Mesendoderm (in vitro differentiated cells): ENCODE data around the gene PPFIBP2.

Experiments used
- DNase-seq: peaks from one replicate; pipeline ENCODE4 v3.0.0; 2013
- H2AK5ac ChIP-seq: 2 replicates; pipeline ENCODE4 v1.6.1; 2013; ENCODE audit warnings: low read length, inconsistent platforms
- H2BK120ac ChIP-seq: 2 replicates; pipeline ENCODE4 v1.6.1; 2013; ENCODE audit warnings: low read depth, mild to moderate bottlenecking, low read length, moderate library complexity, mixed read lengths
- H2BK15ac ChIP-seq: replicated peaks from 2 replicates; pipeline ENCODE4 v1.6.1; 2013; ENCODE audit warnings: low read depth, mild to moderate bottlenecking, moderate library complexity
- H2BK5ac ChIP-seq: 2 replicates; pipeline ENCODE4 v1.6.1; 2013; ENCODE audit warnings: low read length, inconsistent platforms
- H3K18ac ChIP-seq: 2 replicates; pipeline ENCODE4 v1.6.1; 2013; ENCODE audit warnings: mild to moderate bottlenecking, low read length, mixed read lengths
- H3K23ac ChIP-seq: one replicate; pipeline ENCODE4 v1.6.1; 2013; ENCODE audit warnings: low read length
- H3K27ac ChIP-seq: 2 replicates; pipeline ENCODE4 v1.5.1; 2013; ENCODE audit warnings: low read depth, mild to moderate bottlenecking, inconsistent platforms, low read length, moderate library complexity
- H3K27me3 ChIP-seq: 2 replicates; pipeline ENCODE4 v1.6.1; 2013; ENCODE audit warnings: low read length, control low read depth, mild to moderate bottlenecking, inconsistent platforms; ENCODE audit not compliant: insufficient read depth, poor library complexity
- H3K36me3 ChIP-seq: 2 replicates; pipeline ENCODE4 v1.6.1; 2013; ENCODE audit warnings: low read length, inconsistent platforms; ENCODE audit not compliant: control insufficient read depth, insufficient read depth
- H3K4ac ChIP-seq: one replicate; pipeline ENCODE4 v1.6.1; 2013; ENCODE audit warnings: low read depth, mild to moderate bottlenecking, low read length, moderate library complexity
- H3K4me1 ChIP-seq: 2 replicates; pipeline ENCODE4 v1.6.1; 2013; ENCODE audit warnings: low read depth, low read length, inconsistent platforms; ENCODE audit not compliant: control insufficient read depth
- H3K4me2 ChIP-seq: 2 replicates; pipeline ENCODE4 v1.6.1; 2013; ENCODE audit warnings: low read length
- H3K4me3 ChIP-seq: 2 replicates; pipeline ENCODE4 v1.5.1; 2013; ENCODE audit warnings: mild to moderate bottlenecking, low read length
- H3K56ac ChIP-seq: one replicate; pipeline ENCODE4 v1.6.1; 2013; ENCODE audit warnings: low read length
- H3K79me1 ChIP-seq: 2 replicates; pipeline ENCODE4 v1.6.1; 2013; ENCODE audit warnings: low read length, inconsistent platforms
- H3K79me2 ChIP-seq: 2 replicates; pipeline ENCODE4 v1.6.1; 2013; ENCODE audit warnings: mild to moderate bottlenecking, low read length; ENCODE audit not compliant: control insufficient read depth, insufficient read depth
- H3K9ac ChIP-seq: 2 replicates; pipeline ENCODE4 v1.6.1; 2013; ENCODE audit warnings: low read length, inconsistent platforms
- H4K5ac ChIP-seq: one replicate; pipeline ENCODE4 v1.6.1; 2013; ENCODE audit warnings: low read length
- H4K8ac ChIP-seq: one replicate; pipeline ENCODE4 v1.6.1; 2013; ENCODE audit warnings: low read depth, mild to moderate bottlenecking, control low read depth, low read length, moderate library complexity
- WGBS: extraction: QIAGEN DNeasy Blood & Tissue Kit; methylation state at CpG from one replicate; pipeline ENCODE4 v1.1.7; 2013; ENCODE audit warnings: low lambda C conversion rate, missing lambda C conversion rate; ENCODE audit not compliant: insufficient coverage; ENCODE audit errors: extremely low coverage; 5-methylcytosine and 5-hydroxymethylcytosine counted together

The PPFIBP2 gene

DNA sequence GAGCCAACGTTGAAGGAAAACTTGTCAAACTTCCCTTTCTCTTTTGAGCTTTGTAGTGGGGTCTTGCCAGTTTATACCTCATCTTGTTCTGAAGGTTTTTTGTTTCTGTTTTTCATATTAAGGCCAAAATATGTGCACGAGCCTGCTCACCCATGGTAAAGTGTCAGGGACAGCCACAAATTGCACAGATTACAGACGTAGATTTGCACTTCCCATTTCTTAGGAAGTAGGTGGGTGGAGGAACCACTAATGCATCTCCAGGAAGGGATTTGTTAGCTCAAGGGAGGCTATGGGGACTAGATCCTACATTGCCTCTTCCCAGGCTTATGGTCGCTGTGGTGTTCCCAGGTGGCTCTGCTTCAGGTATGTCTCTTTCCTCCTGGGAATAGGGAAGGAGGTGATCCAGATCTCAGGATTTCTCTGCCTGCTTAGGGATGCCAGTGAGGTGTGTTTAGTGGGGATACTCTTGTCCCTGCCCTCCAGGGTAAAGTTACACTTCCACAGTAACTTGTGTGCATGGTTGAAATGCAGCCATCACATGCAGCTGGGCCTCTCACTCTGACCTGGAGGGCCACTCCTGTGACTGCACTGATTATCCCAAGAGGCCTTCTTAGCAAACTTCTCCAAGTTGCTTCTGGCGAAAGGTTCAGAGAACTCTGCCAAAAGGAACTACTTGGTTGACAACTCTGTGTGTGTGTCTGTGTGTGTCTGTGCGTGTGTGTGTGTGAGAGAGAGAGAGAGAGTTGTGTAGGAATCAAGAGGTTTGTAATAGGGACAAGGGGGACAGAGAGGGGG lies 9.8 kb downstream of the PPFIBP2 start:
- no peaks in the 10 kb centered on the region for H3K36me3 ChIP-seq
- no peak overlapping the region for H4K5ac ChIP-seq
- H3K4me3 ChIP-seq: no peak overlapping the region
- H4K8ac ChIP-seq: no peak overlapping the region
- H3K79me2 ChIP-seq: no peaks in the 10 kb centered on the region
- H3K27me3 ChIP-seq: no peaks in the 10 kb centered on the region
- no peak overlapping the region for H2BK15ac ChIP-seq
- DNase-seq: no peak
- H3K4ac ChIP-seq: no peak overlapping the region
- H3K56ac ChIP-seq: no peak overlapping the region
- no peak overlapping the region for H2BK5ac ChIP-seq
- no peaks in the 10 kb centered on the region for H3K4me1 ChIP-seq
- no peak overlapping the region for H2BK120ac ChIP-seq
- no peak overlapping the region for H3K23ac ChIP-seq
- no peak overlapping the region for H3K9ac ChIP-seq
- WGBS: no CpG with 5 or more reads among the region's 6 CpGs
- H3K27ac ChIP-seq: no peak overlapping the region
- H3K79me1 ChIP-seq: no peaks in the 10 kb centered on the region
- no peak overlapping the region for H3K18ac ChIP-seq
- no peak overlapping the region for H3K4me2 ChIP-seq
- no peak overlapping the region for H2AK5ac ChIP-seq

DNA sequence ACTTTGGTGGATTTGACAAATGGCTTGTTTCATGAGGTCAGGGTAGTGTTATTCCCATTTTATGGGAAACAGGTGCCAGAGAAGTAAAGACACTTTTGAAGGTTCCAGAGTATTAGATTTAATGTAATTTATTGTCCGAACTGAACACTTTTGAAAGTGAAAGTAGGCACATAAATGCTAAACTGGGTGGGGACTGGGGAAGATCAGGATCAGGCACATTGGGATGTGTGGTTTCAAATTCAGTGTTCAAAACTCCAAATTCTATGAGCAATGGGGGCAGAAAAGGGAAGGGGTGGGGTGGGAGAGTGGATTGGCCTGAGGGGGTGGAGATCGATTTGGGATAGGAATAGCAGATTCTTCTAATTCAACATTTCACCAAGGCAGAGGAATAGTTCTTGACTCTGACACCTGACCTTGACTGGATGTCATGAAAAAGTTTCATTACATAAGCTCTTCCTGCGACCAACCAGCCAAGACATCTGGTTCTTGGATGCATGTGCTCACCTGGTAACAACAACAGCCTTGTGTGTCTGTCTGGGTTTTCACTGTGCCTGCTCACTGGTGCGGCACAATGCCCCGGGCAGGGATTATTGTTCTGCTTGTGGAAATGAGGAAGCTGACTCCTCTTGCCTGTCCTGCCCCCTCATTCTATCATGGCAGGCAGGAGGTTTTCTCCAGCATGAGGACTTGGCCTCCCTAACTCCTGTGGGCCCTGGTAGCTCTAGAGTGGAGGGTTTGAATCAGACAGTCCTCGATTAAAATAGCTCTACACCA lies 10.8 kb downstream of the PPFIBP2 start:
- H2AK5ac ChIP-seq: no peak overlapping the region
- H3K4me2 ChIP-seq: no peak overlapping the region
- no CpG with 5 or more reads among the region's 6 CpGs for WGBS
- DNase-seq: no peak
- H4K8ac ChIP-seq: no peak overlapping the region
- H3K23ac ChIP-seq: no peak overlapping the region
- H3K79me1 ChIP-seq: no peaks in the 10 kb centered on the region
- no peaks in the 10 kb centered on the region for H3K4me1 ChIP-seq
- no peaks in the 10 kb centered on the region for H3K36me3 ChIP-seq
- H2BK120ac ChIP-seq: no peak overlapping the region
- no peaks in the 10 kb centered on the region for H3K79me2 ChIP-seq
- no peak overlapping the region for H3K27ac ChIP-seq
- no peak overlapping the region for H3K56ac ChIP-seq
- no peak overlapping the region for H3K18ac ChIP-seq
- H3K4me3 ChIP-seq: no peak overlapping the region
- no peak overlapping the region for H3K9ac ChIP-seq
- H4K5ac ChIP-seq: no peak overlapping the region
- no peak overlapping the region for H2BK15ac ChIP-seq
- H3K4ac ChIP-seq: no peak overlapping the region
- no peak overlapping the region for H2BK5ac ChIP-seq
- no peaks in the 10 kb centered on the region for H3K27me3 ChIP-seq

DNA sequence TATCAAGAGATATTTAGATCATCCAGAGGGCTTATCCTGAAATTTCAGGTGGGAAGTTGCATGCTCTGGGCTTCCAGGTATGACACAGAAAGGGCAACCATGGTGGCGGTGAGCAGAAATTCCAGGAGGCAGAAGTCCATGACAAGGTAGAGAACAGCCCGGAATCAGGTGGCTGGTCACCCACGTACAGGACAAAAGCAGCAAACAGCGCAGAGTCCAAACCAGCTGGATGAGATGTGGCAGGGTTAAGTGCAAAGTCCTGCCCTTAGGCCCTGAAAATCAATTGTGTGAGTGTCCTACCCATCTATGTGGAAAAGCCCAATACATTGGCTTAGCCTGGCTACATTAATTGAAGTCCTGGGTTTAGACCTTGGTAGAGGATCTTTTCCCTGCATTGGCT lies 11.6 kb downstream of the PPFIBP2 start:
- no peak overlapping the region for H4K8ac ChIP-seq
- H2BK120ac ChIP-seq: no peak overlapping the region
- H3K79me2 ChIP-seq: no peaks in the 10 kb centered on the region
- no peaks in the 10 kb centered on the region for H3K36me3 ChIP-seq
- WGBS: no CpG with 5 or more reads among the region's 4 CpGs
- no peak for DNase-seq
- no peak overlapping the region for H3K18ac ChIP-seq
- no peak overlapping the region for H3K27ac ChIP-seq
- H2AK5ac ChIP-seq: no peak overlapping the region
- no peak overlapping the region for H2BK5ac ChIP-seq
- H3K27me3 ChIP-seq: no peaks in the 10 kb centered on the region
- no peak overlapping the region for H2BK15ac ChIP-seq
- H3K23ac ChIP-seq: no peak overlapping the region
- no peak overlapping the region for H3K4me2 ChIP-seq
- H3K9ac ChIP-seq: no peak overlapping the region
- H3K4me3 ChIP-seq: no peak overlapping the region
- no peaks in the 10 kb centered on the region for H3K4me1 ChIP-seq
- no peaks in the 10 kb centered on the region for H3K79me1 ChIP-seq
- H3K56ac ChIP-seq: no peak overlapping the region
- H3K4ac ChIP-seq: no peak overlapping the region
- no peak overlapping the region for H4K5ac ChIP-seq

DNA sequence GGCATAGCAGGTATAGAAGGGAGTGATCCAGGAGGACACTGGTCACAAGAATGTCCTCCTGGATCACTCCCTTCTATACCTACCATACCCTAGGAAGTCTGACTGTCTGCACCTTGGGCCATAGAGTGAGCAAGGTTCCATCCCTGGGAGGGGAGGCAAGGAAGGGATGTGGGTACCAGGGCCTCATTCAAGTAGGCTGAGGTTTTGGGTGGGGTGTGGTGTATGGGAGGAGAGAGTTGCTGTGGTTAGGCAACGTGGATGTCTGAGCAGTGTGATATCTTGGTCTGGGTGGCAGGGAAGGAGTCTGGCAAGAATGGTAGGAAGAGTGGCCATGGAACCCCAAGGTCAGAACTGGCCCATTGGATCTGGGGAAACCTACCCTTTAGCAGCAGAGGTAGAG lies 13.2 kb downstream of the PPFIBP2 start:
- Histone ChIP-seq H3K4me2 (no peak overlapping the region), H2BK120ac (no peak overlapping the region), H3K79me1 (no peaks in the 10 kb centered on the region), H2AK5ac (no peak overlapping the region), H3K4ac (no peak overlapping the region), H3K23ac (no peak overlapping the region), H3K9ac (no peak overlapping the region), H4K5ac (no peak overlapping the region), H3K27ac (no peak overlapping the region), H3K56ac (no peak overlapping the region), H3K4me3 (no peak overlapping the region), H2BK5ac (no peak overlapping the region), H3K4me1 (no peaks in the 10 kb centered on the region), H4K8ac (no peak overlapping the region), H3K36me3 (no peaks in the 10 kb centered on the region), H3K79me2 (no peaks in the 10 kb centered on the region), H3K27me3 (no peaks in the 10 kb centered on the region), H3K18ac (no peak overlapping the region), H2BK15ac (no peak overlapping the region)
- WGBS: no CpG with 5 or more reads among the region's 1 CpG
- no peak for DNase-seq

DNA sequence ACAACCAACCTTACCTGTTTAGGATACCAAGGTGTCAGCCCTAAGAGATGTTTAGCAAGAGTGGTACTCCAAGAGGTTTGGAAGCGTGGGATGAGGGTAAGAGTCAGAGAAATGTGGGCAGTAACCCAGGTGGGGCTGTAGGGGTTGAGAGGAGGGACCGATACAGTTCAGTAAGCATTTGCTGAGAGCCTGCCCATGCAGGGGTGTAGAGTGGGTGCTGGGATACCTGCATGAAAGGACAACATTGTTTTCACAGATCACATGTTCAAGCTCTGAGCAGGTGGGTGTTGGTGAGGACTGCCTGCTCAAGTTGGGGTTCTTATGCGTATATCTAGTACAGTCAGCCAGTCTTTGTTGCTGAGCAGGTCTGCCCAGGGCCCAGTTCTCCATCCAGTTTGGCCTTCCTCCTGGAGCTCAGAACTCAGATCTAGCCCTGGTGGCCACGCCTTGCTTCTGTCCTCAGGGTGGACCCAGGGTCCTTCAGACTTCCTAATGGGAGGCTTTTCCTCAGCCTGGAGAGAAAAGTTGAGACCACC lies 14.8 kb downstream of the PPFIBP2 start:
- DNase-seq: no peak
- Histone ChIP-seq H3K4me1 (no peaks in the 10 kb centered on the region), H3K4me2 (no peak overlapping the region), H2AK5ac (no peak overlapping the region), H3K27me3 (no peaks in the 10 kb centered on the region), H3K56ac (no peak overlapping the region), H3K4ac (no peak overlapping the region), H2BK5ac (no peak overlapping the region), H3K23ac (no peak overlapping the region), H3K9ac (no peak overlapping the region), H3K4me3 (no peak overlapping the region), H4K8ac (no peak overlapping the region), H2BK15ac (no peak overlapping the region), H3K79me1 (no peaks in the 10 kb centered on the region), H3K18ac (no peak overlapping the region), H4K5ac (no peak overlapping the region), H3K36me3 (no peaks in the 10 kb centered on the region), H2BK120ac (no peak overlapping the region), H3K27ac (no peak overlapping the region), H3K79me2 (no peaks in the 10 kb centered on the region)
- WGBS: no CpG with 5 or more reads among the region's 4 CpGs
